CD4-positive, alpha-beta T cell treated with Interleukin-21 for 1 hour (primary cell): ENCODE results near the gene FER.
"Not testable (repeated sequence)": the region's sequence is repeated elsewhere in the genome, so short reads cannot be mapped to it uniquely, and the experiment has no call there.

Experiments
- DNase-seq: peaks from one replicate; pipeline ENCODE4 v3.0.0-alpha.2; 2020

The FER gene

DNA sequence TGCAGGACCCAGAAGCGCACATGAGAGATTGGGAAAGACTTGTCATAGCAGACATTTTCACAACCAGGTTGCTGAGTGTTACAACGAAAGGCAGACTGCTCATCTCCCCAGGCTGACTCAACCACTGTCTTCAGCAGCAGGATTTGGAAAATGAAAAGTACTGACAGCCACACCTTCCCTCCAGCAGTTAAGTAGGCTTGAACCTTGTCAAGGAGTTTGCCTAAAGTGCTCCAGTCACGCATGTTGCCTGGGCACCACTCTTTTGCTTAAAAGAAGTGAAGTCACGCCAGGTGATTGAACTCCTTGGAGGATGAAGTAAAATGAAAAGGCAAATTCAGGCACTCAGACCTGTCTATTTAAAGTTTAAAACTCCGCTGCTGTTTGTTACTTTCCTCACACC, 304.5 kb downstream of the FER start:
- DNase-seq: not testable (repeated sequence)

GRCh38 chr5:109053995-109054417, 306.3 kb downstream of the FER start:
- no peak for DNase-seq

- DNase-seq: no peak
Observed at GRCh38 chr5:109060378-109061025, 312.8 kb downstream of the FER start.

DNA sequence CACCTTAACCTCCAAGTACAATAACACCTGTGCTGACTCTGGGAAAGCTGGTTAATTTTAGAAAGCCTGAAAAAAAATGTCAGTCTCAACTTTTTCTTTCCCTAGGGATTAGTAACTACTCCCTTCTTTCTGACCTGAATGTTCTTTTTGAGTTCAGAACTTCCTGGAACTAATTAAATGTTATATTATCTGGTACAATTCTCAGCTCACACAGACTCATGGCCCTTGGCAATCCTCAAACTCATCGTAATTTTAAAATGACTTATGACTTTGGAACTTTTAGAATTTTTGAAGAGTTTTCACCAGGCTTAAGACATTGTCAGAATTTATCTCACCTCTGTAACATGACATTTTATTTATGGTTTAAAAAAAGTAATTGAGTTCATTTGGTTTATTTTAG, 315.0 kb downstream of the FER start:
- no peak for DNase-seq

GRCh38 chr5:109063223-109063622, 315.5 kb downstream of the FER start:
- DNase-seq: no peak

DNA sequence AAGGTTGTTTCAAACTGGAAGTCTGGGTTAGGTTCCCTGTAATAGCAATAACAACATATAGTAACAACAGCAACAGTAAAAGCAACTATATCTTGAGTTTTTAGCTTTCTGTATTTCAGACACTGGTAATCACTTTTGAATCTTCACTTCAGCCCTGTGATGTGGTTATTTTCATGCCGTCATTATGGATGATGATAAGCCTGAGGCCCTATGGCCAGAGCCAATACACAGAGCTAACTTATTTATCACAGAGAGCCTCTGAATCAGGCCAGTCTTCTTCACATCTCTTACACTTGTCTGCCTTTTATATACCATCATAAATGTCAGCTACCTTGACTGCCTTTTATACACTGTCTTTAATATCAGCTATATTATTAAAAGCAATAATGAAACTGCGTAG, 329.0 kb downstream of the FER start:
- DNase-seq: no peak

- no peak for DNase-seq
Observed at GRCh38 chr5:109078448-109078847, 330.8 kb downstream of the FER start.

- DNase-seq: no peak
Observed at GRCh38 chr5:109080481-109080880, 332.8 kb downstream of the FER start.

DNA sequence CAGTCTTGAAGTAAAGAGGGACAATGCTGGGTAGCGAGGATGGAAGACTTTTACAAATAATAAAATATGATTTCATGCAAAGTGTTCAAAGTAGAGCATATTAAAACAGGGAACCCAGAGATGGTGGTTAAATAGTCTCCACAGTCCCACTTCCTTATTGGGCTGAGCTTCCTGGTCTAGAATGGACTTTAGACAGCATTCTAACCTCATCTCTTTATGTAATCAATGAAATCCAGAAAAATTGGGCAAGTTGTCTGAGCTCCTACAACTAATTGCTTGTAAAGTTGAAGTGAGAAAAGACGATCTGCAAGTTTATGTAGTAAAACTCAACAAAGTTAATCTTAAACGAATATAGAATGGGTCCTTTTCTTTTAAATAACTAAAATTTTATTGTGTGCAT, 333.2 kb downstream of the FER start:
- DNase-seq: no peak

- no peak for DNase-seq
Observed at GRCh38 chr5:109083937-109084336, 336.2 kb downstream of the FER start.

DNA sequence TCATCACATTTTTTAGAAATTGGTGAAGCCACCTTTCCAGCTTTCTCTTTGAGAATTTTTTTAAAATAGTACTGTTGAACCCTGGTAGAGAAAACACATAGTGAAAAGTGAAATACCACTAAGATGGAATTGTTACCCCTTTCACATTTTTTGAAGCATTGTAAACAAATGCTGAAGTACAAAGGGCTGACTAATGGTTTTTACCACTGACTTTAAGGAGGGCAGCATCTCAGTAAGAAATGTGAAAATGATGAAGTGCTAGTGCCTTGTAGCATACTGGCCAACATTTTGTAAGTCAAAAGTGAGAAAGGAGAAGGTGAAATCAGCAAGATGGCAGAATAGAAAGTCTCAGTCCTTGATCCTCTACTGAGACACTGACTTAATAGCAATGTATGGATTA, 341.5 kb downstream of the FER start:
- no peak for DNase-seq

GRCh38 chr5:109099081-109099480, 351.4 kb downstream of the FER start:
- no peak for DNase-seq

DNA sequence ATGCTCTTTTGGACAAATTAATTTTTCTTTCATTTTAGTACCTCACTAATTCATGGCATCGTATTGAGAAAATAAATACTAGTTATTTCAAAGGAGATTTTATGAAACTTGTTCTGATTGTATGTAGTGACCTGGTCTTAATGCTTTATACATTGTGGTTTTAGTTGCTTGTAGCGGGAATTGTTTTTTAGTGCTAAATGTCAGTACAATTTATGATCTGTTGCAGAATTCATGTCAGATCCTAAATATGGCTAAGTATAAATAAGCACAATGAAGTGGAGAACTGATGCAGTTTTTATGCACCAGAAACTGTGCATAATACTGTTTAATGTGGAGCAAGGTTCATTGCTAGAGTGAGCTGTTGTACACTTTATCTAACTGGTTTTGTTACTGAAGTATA, 353.3 kb downstream of the FER start:
- DNase-seq: no peak

DNA sequence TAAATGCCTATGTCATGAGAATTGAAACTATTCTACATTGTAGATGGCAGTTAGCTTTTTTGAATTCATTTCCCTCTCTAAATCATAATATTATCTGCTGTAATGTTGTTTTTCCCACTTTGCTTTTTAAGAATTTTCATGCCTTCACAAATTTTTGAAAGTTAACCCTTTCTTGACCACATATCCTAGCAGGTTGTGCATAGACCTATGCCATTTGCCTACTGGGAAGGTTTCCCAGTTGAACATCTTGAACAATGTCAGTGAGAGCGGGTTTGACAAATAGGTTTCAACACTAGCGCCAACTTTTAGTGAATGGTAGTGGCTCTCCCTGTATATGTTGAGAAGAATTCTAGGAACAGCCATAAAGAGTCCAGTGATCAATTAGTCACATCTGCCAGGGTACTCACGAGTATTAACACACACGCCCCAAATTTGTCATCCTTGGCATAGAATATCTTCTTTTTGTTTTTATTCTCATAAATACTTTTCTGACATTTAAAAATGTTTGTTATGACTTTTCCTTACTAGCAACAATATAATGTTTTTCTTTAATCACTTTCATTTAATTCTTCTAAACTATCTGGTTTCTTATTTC, 354.5 kb downstream of the FER start:
- no peak for DNase-seq

DNA sequence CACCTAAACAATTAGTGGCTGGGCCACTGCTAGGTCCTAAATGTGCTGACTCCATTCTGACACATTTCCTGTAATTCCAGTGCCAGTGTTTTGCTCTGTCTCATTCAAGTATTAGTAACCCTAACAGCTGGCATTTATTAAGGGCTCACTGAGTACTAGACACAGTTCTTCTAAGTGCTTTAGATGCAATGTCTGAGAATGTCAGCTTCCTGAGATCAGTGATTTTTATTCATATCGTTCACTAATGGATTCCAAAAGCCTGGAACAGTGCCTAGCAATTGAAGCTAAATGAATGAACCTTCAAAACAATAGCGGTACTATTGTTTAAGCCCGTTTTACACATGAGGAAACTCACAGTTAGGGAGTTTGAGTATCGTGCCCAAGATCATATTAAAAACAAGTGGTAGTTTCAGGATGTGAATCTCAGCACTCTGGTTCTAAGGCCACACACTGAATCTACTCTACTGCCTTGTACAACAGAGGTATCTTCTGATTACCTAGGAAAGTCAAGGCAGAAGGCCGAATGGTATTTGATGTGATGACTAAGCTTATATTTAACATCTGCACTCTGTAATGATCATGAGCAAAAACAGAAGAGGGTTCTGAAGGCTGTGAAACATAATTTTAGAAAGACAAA, 358.1 kb downstream of the FER start:
- DNase-seq: no peak

GRCh38 chr5:109111680-109112079, 364.0 kb downstream of the FER start:
- no peak for DNase-seq

DNA sequence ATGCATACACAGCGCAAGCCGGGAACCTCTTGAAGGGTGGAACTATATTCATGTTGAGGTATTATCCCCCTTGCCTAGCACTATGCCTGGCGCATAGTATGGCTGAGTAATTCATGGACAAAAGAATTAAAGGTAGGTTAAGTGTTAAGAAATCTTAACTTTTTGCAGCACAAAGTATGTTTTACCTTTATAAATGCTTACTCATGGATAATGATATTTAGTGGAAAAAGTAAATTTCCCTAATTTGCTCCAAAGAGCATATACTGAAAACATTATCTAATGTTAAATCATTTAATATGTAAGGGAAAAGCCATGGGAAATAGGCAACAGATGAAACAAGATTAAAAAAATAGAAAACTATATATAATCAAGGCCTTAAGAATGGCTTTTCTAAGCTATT, 365.9 kb downstream of the FER start:
- DNase-seq: no peak

DNA sequence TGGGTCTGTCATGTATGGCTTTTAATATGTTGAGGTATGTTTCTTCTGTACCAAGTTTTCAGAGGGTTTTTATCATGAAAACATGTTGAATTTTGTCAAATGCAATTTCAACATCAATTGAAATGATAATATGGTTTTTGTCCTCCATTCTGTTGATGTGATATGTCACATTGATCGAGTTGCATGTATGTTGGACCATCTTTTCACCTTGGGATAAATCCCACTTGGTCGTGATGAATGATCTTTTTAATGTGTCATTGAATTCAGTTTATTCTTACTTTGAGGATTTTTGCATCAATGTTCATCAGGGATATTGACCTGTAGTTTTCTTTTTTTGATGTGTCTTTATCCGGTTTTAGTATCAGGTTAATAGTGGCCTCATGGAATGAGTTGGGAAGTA, 373.5 kb downstream of the FER start:
- DNase-seq: no peak

- DNase-seq: no peak
Observed at GRCh38 chr5:109125755-109126429, 378.2 kb downstream of the FER start.

- no peak for DNase-seq
Observed at GRCh38 chr5:109126481-109126880, 378.8 kb downstream of the FER start.

DNA sequence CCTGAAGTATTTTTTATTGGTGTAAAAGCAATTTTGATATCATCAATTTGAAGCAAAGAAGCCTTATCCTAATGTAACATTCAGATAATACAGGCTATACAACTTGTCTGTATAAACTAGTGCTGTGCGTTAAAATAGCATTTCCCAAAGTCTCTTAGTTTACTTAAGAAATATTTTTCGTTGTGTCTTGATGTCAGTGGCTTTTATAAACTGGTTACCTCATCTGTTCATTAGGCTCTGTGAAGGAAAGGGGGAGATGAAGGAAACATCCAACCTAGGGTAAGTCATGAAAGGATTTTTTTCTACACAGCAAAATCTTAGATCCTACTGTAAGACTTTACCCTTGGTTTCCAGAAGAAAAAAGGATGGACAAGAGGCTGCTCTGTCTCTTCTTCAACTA, 389.2 kb downstream of the FER start:
- DNase-seq: no peak

DNA sequence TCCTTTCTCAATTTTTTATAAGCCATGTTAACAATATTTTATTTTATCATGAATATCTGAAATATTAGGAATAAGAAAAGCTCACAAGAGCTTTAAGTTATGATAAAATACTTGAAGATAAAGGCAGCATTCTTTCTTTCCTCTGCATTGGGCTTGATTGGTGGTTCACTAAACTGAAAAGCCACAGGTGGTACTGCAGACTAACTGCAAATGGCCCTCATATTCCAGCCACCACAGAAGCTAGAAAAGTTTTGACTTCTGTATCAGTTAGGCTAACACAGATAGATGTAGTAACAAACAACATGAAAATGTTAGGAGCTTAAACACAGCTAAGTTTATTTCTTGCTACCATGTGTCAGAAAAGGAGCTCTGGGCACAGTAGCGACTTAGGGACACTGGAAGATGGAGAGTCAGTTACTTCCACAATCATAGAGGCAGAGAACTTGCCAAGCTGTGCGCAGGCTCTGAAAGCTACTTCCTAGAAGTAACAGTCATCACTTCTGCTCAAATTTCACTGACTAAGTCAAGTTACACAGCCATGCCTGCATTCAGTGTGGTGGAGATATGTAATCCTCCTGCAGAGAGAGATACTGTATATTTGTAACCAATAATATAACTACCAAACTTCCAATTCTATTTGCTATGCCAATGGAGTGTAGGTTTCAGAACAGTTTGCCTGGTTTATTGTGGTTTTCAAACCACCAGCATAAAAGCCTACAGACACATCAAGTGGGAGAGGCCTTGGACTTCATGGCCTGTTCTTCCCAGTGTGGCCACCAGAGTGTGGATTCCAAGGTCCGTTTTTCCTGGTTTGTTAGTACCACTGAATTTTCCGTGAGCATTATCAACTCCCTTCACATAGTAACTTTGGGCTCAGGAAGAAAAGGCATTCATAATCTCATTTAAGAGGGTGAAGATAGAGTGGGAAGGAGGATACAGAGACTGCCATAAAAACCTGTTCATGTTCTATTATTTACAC, 393.8 kb downstream of the FER start:
- no peak for DNase-seq

DNA sequence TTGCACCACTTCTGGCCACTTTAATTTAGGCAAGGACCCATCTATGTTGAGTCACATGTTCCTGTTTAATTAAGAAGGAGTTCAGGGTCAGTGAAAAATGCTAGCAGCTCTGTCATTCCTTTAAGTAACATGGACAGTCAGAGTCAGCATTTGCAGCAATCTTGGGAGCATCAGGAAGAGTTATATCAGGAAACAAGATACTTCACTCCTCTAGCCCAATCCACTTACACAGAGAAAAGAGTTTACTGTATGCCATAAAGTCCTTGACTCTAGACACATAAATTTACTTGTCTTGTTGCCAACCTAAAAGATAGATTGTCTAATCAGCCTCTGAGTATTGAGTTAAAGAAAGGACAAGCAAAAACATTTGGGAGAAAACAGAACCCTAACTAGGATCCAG, 395.3 kb downstream of the FER start:
- no peak for DNase-seq
